GDM1 (cell line): ENCODE results near the gene BEND7.
"Not testable (repeated sequence)": the region's sequence is repeated elsewhere in the genome, so short reads cannot be mapped to it uniquely, and the experiment has no call there.

Experiments
- DNase-seq: peaks from one replicate; lab custom pipeline; 2025; lab: John Stamatoyannopoulos, UW

Gene BEND7

DNA sequence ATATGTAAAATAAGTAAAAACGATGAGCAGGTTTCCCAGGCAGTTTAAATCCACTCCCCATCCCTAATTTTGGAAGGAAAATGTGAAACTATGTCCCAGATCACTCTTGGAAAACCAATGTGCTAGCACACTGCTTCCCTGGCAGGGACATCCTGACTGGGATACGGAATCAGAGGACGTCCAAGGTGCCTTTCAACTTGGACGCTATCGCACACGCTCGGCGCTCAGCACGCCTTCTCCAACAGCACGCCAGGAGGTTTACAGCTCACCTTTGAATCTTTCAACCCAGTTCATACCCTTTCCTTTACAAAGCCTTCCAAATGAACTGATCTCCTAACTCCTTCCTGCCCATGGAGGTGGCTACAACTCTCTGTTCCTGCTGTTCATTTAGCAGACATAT is 47.1 kb downstream of the BEND7 start:
- DNase-seq, result no peak

DNA sequence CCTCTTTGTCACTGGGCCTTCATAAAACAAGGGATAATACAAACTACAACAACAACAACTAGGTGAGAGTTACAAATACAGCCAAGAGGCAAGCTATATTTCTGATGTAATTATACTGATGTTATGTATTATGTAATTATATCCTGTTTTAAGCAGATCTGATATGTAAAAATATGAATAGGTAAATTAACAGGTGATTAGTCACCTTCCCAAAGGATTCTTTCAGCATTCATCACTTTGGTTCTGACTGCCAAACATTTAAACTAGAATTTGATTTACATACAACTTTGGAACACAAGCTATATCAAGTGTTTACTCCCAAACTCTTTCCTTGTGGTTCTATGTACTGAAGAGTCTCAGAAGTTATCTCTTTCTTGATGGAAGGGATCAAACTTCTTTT is 53.7 kb downstream of the BEND7 start:
- no peak for DNase-seq

DNA sequence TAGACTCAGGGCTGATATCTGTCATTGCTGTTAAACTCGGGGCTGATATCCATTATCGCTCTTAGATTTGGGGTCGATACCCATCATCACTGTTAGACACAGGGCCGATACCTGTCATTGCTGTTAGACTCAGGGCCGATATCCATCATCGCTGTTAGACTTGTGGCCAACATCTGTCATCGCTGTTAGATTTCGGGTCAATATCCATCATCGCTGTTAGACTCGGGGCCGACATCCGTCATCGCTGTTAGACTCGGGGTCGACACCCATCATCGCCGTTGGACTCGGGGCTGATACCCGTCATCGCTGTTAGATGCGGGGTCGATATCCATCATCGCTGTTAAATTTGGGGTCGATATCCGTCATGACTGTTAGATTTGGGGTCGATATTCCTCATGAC is 54.8 kb downstream of the BEND7 start:
- no peak for DNase-seq

DNA sequence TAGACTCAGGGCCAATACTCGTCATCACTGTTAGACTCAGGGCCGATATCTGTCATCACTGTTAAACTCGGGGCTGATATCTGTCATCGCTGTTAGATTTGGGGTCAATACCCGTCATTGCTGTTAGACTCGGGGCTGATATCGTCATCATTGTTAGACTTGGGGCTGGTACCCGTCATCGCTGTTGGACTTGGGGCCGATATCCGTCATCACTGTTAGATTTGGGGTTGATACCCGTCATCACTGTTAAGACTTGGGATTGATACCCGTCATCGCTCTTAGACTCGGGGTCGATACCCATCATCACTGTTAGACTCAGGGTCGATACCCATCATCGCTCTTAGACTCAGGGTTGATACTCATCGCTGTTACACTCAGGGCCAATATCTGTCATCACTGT is 56.5 kb downstream of the BEND7 start:
- no peak for DNase-seq

DNA sequence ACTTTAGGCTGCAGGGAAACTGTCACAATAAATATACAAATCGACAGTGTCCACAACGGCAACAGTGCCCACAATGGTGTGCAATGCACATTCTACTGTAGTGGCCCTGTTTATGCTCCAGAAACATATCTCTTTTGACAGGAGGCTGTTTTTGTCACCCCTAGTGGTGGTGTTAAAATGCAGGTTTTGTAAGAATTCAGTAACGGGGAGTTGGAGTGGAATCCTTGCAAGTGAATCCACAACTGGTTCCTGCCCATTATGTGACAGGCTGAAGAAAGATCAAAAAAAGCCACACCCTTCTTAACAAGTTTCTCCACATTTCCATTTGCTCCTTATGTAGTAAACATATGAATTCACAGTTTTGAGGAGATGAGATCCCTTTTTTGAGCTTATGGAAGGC is 58.5 kb downstream of the BEND7 start:
- DNase-seq, result no peak

DNA sequence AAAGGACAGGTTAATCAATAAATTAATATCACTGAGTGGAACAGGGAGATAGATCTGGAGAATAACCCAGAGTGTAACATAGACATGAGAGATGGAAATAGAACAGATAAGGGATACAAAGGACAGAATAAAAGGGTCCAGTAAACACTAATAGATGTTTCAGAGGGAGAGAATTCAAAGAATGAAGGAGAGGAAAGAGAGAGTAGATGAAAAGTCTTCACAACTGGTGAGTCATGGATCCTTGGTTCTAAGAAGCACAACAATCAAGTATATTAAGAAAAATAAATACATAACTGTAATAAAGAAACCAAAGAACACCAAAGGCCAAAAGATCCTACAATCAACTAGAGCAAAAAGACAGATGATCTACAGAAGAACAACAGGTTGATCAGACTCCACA is 66.3 kb downstream of the BEND7 start:
- no peak for DNase-seq

DNA sequence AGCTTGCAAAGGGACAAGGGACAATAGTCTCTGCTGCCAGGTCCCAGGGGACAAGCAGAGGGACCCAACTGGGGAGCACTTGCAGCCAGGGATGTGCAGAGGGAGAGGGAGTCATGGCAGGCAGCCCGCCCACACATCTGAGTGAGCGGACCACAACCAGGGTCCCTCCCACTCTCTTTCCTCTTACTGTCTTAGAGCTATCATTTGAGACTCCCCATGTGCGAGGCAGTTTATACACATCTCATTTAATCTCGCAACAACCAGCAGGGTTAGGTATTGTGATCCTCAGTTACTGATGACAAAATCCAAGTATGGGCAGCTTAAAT is 70.2 kb downstream of the BEND7 start:
- no peak for DNase-seq

DNA sequence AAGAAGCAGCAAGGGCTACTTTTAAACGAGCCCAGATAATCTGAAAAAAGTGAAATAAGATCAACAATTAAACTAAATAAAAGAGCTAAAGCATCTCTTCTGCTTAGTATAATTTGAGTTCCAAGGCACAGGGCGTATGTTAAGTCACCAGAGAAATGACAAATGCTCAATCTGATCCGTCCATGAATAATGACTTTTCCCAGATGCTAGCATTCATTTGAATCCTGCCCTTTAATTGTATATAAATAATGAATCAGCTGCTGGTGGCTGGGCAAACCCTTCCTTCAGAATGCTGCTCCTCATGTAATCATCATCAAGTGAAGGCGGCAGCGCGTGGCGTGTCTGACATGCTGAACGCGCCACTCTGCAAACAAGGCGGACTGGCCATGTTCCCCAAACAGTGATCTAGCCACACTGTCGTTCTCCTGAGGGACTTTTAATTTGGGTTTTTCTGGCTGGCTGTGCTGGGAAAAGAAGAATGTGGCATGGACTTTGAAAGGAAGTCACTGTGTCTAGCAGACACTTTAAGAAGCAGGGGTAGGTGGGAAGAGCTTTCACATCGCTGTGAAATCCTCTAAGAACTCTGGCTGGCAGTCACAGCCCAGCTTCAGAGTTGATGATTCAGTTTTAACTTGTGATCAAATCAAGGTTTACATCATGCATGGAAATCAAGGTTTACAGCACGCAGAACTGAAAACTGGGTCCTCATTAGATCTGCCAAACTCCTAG is 70.7 kb downstream of the BEND7 start:
- DNase-seq, result no peak

DNA sequence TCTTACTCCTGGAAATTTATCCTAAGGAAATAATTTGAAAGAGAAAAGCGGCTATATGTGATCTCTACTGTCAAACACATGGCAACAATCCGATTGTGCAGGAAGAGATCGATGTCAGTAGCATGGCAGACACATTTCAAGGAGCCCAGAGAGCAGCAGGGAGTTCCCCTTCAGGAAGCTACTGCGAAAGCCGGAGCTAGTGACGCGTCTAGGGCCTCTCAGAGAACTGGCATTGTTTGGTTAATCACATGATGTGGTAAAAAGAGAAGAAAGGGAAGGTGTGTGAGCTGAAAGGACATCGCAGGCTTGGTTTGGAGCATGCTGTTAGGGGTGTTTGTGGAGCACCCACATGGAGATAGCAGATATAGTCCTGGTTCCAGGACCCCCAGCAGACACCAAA is 74.9 kb downstream of the BEND7 start:
- no peak for DNase-seq

DNA sequence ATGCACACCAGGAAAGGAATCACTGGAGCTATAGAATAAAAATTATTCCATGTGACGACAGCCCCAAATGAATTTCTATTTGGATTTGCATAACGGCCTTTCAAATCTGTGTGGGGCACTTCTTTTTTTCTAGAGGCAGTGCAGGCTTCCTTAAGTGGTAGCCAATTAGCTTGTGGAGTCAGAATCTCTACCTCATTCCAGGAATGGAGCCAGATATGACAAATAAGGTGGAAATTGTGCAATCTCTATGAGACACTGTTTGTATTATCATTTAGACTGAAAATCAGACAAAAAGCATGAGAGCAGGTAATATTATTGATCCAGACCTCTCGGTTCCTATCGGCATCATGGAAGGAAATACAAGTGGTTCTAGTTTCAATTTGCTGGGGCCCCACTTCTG is 78.7 kb downstream of the BEND7 start:
- no peak for DNase-seq

DNA sequence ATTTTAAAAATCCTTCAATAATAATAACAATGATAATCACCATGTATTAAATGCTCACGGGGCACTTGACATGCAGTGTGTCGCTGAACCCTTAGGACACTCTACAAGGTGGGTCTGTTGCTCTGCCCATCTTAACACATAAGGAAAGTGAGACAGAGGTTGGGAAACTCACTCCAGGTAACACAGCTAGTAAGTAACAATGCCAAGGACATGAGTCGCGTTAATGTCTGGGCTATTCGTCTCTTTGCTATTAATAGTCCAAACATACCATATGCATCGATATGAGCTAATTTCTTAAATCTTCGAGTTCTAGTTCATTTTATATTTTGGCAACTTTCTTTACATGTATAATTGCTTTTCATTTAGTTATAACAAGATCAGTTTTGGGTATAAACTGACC is 79.5 kb downstream of the BEND7 start:
- no peak for DNase-seq

DNA sequence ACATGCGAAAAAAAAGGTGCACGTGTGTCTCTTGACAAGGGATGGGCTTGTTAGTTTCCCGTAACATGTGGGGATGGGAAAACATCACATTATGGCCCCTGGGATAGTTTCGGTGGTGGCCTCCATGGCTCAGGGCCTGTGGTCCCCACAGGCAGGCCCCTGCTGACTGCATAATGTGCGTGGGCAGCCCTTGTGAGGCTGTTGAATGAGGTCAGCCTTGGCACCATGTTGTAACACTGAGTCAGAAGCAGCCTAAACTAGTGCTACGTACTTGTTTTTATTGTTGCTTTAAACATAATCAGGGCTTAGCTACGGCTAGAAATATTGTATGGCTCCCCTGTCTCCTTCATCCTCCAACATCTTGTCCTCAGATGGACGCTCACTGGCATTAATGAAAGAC is 80.6 kb downstream of the BEND7 start:
- DNase-seq, result no peak

DNA sequence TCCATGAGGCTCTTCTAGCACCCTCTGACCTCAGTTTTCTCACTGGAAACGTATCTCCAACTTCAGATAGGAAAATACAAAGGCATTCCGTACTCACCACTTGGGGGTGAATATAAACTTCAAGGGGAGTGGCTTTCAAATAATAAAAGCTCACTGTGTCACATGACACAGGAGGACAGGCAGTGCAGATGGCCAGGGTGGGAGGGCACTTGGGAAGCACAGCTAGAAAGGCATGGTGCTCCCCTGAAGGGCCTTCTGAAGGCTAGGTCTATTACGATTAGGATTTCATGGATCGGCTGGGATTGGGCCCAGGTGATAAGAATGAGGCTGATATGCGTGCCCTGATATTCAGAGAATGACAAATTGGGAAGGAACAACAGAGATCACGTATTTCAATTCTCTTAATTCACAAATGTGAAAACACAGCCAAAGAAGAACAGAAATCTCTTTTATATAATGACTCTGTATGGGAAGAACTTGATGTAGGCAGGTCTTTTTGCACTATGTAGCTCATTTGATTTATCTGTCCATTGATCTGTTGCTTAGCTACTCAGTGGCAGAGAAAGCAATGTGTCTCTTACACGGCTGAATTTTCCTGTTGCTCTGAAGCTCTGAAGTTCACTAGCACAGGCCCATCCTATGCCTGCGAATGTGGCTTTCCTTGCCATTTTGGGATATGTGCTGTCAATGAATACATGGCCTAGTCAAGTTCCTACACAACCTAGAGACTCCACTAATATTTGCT is 83.0 kb downstream of the BEND7 start:
- DNase-seq, result no peak

DNA sequence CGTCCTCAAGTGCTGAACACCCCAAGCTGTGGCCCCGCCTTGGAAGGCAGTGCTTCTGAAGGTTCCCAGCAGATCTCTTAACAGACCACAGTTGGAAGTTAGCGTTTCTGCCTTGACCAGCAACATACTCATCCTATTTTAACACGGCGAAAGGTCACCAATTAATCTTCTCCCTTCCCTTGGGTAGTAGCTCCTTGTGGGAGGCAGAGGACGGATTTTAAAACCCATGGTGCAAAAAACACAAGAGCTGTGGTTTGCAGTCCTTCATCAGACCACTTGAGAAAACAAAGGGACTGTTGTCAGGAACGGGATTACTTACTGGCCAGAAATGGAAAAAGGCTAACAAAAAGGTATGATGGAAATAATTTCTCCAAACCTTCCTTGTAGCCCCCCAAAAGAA is 87.3 kb downstream of the BEND7 start:
- DNase-seq, result no peak

DNA sequence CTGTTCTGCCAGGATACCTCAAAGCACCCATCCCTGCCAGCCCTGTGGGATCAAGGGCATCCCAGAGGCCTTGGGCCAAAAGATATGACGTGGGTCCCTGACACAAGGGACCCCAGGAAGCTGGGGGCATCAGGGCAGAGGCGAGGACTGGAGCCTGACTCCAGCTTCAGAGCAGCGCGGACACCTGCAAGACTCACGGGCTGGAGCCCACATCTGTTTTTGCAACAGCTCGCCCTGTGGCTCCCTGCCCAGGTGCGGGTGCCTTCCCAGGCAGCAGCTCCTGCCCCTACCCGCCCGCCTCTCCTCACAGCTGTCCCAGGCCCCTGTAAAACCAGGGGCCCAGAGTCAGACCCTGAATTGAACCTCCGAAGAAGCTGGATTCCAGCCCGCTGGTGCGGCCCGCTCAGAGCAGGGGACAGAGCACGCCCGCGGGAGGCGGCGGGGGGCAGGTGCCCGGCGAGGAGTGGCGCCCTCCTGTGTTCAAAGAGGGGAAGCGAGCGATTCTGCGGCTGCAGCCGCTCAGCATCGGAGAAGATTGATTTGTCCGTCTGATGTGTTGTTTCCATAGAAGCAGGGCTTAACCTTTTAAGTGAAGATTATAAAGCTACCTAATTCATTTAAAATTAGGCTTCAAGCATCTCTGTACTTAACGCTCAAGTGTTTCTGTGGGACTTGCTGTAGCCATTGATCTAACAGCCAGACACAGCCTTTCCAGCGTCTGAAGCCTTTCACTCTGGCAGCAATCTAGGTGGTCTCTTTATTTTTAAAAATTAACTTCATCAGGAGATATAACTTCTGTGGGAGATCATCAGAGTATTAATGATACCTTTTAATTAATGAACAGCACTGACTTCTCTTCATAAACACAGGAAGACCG is 88.4 kb downstream of the BEND7 start:
- no peak for DNase-seq

DNA sequence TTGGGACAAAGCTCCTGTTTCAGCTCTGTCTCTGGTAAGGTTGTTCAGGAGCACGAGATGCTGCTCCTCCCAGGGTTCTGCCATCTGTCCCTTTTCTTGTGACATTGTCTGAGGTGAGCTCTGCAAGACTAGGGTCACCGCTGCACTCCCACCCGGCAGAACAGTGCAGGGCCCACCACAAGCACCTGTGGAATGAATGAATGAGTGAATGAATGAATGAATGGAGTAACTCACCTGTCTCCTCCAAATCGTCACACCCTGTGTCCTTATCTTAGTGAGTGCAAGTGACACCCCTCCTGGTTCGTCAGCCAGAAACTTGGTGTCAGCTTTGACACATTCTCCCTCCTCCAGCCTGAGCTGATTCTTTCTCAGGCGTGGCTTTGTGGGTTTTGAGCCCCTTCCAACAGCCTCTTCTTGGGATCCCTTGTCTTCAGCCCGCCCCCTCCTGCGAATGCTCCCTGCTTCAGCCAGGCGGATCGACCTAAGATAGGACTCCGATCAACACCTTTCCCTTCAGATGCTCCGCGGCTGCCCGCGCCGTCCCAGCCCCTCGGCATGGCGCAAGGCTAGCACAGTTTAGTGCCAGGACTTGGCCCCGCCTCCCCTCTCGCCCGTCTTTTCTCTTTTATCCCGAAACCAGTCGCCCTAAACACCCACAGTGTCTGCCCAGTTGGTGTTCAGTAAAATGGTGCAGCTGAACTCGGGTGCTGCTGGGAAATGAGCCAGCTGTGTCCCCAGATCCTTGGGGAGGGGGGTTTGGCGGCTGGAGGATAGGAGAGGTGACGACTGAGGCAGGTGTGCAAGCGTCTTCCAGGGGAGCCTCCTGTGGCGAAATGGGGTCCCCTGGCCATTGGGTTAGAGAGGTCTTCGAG is 89.3 kb downstream of the BEND7 start:
- no peak for DNase-seq

DNA sequence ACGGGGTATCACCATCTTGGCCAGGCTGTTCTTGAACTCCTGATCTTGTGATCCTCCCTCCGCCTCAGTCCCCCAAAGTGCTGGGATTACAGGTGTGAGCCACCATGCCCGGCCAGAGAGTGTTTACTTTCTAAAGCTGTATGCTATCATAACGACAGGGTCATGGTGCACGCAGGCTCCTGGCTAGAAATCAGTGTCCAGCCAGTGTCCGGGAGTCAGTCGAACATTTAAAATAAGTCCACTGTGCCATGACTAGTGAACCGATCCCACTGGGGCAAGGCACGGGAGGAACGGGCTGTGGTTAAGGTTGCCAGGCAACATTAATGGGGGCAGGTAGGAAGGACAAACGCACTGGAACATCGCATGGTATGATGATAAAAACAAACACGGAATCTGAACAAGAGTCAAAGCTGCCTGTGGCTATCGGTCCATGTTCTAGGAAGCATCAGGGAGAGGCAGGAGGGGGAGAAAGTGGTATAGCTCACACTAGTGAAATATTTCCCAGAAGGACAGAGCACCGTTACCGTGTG is 91.7 kb downstream of the BEND7 start:
- DNase-seq, result no peak

DNA sequence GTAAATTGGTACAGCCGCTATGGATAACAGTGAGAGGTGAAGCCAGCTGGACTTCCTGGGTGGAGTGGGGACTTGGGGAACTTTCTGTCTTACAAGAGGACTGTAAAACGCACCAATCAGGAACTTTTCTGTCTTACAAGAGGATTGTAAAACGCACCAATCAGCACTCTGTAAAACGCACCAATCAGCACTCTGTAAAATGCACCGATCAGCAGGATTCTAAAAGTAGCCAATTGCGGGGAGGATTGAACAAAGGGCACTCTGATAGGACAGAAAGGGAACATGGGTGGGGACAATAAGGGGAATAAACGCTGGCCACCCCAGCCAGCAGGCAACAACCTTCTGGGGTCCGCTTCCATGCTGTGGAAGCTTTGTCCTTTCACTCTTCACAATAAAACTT is 100.9 kb downstream of the BEND7 start:
- not testable (repeated sequence) for DNase-seq

DNA sequence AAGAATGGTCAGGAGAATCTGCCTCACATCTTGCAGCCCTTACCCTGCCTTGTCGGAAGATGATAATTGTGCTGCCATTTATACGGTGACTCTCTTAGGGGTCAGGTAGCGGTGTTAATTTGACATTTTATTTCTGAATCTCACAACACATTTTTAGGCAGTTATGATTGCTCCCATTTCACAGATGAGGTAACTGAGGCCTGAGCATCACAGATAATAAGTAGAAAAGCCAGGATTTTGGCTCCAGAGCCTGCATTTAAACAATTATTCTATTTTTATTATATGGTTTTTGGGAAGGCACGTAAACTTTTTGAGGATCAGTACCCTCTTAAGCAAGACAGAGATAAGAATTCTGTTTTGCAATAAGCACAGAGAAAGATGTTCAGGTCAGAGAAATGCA is 103.4 kb downstream of the BEND7 start:
- no peak for DNase-seq

DNA sequence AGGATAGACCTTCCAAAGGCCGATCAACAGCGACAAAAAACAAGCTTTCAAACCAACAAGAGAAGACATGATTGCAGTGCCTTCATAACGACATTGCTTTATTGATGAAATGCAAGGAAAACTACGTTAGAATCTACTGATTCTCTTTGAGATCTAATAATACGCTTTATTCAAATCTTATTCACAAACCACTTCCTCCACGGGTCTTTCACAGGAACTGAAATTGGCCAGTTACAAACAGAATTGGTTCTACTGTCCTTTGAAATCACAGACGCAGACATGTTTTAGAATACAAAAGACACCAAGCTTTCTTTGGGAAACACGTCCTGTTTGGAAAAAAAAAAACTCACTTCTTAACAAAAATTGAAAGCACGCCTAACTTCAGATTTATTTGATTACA is 106.0 kb downstream of the BEND7 start:
- DNase-seq, result no peak

DNA sequence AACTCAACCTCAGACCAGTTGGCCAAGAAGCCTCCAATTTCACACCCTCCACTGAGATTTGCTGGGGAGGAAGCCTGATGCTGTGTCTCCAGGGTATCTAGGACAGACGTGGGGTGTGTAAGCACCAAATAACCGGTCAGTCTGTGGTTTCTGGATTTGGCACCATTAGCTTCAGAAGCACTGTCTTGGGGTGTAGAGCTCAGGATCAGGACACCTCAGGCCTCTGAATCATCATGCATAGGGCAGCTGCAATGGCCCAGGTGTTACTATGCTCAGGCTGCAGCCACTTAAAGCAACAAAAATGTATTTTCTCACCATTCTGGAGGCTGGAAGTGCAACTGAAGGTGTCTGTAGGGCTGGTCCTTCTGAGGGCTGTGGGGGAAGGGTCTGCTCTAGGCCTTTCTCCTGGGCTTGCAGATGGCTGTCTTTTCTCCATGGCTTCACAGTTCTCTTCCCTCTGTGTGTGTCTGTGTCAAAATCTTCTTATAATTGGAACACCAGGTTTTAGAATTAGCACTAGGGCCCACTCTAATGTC is 107.4 kb downstream of the BEND7 start:
- no peak for DNase-seq
